ENCODE measurements around the gene ZNF652. TPM values are rescaled to one million over a fixed set of nuclear protein-coding genes. Genes with fewer than 3 reads are reported as not detected.
"Not testable (repeated sequence)": the region's sequence is repeated elsewhere in the genome, so short reads cannot be mapped to it uniquely, and the experiment has no call there.

ZNF652 gene
- polyA plus RNA-seq, 5 donors, result 24.3 to 30.4 (median 28.9) TPM

GRCh38 chr17:49269356-49269755 is 92.7 kb downstream of the ZNF652 start:
- DNase-seq, result no peak

- DNase-seq, result no peak
These were observed 94.1 kb downstream of the ZNF652 start for GRCh38 chr17:49267912-49268311.

- no peak for DNase-seq
These were observed 95.8 kb downstream of the ZNF652 start for GRCh38 chr17:49266233-49266632.

- DNase-seq, result not testable (repeated sequence)
These were observed 100.5 kb downstream of the ZNF652 start for GRCh38 chr17:49261540-49261939.

- DNase-seq, result no peak
These were observed 101.2 kb downstream of the ZNF652 start for GRCh38 chr17:49260817-49261291.

- peak; percentile 29 to 32 for DNase-seq
These were observed 101.8 kb downstream of the ZNF652 start for GRCh38 chr17:49260011-49260816.

GRCh38 chr17:49259663-49260010 is 102.4 kb downstream of the ZNF652 start:
- DNase-seq, result no peak

GRCh38 chr17:49258394-49258793 is 103.7 kb downstream of the ZNF652 start:
- DNase-seq, result no peak

- no peak for DNase-seq
These were observed 106.9 kb downstream of the ZNF652 start for GRCh38 chr17:49255125-49255524.

- DNase-seq, result no peak
These were observed 108.0 kb downstream of the ZNF652 start for GRCh38 chr17:49254066-49254465.

- no peak for DNase-seq
These were observed 109.8 kb downstream of the ZNF652 start for GRCh38 chr17:49252148-49252695.

GRCh38 chr17:49249890-49250522 is 112.0 kb downstream of the ZNF652 start:
- no peak for DNase-seq

GRCh38 chr17:49249292-49249794 is 112.7 kb downstream of the ZNF652 start:
- DNase-seq, result peak; percentile 14 to 17

GRCh38 chr17:49247944-49248343 is 114.1 kb downstream of the ZNF652 start:
- no peak for DNase-seq

- no peak for DNase-seq
These were observed 117.2 kb downstream of the ZNF652 start for GRCh38 chr17:49244839-49245238.

Other genes with a start within 250 kb of the ZNF652 start
- gene B4GALNT2, start 229.5 kb downstream of the ZNF652 start, polyA plus RNA-seq (ENCODE audit: insufficient read depth in 1 of 5, insufficient read length in 5 of 5, low replicate concordance in 1 of 5), result under 1 TPM; 0.41 to 0.76 (median 0.72) TPM
- 1 to 10 TPM; 2.9 to 3.4 (median 3.1) TPM for gene GNGT2, start 151.7 kb downstream of the ZNF652 start, polyA plus RNA-seq (ENCODE audit: insufficient read depth in 1 of 5, insufficient read length in 5 of 5, low replicate concordance in 1 of 5)
- gene ABI3, start 151.5 kb downstream of the ZNF652 start, polyA plus RNA-seq (ENCODE audit: insufficient read depth in 1 of 5, insufficient read length in 5 of 5, low replicate concordance in 1 of 5), result 10 to 100 TPM in 1 of 5 donors, 1 to 10 TPM in 4; 6.0 to 12.2 (median 8.0) TPM
- gene PHOSPHO1, start 131.5 kb downstream of the ZNF652 start, polyA plus RNA-seq (ENCODE audit: insufficient read depth in 1 of 5, insufficient read length in 5 of 5, low replicate concordance in 1 of 5), result 1 to 10 TPM; 2.8 to 6.2 (median 4.2) TPM
- 100 to 1,000 TPM; 164 to 189 (median 167) TPM for gene PHB1, start 52.6 kb upstream of the ZNF652 start, polyA plus RNA-seq (ENCODE audit: insufficient read depth in 1 of 5, insufficient read length in 5 of 5, low replicate concordance in 1 of 5)
- gene NGFR, start 133.0 kb upstream of the ZNF652 start, polyA plus RNA-seq (ENCODE audit: insufficient read depth in 1 of 5, insufficient read length in 5 of 5, low replicate concordance in 1 of 5), result 10 to 100 TPM in 3 of 5 donors, 1 to 10 TPM in 2; 8.1 to 22.2 (median 10.5) TPM
- gene NXPH3, start 213.6 kb upstream of the ZNF652 start, polyA plus RNA-seq (ENCODE audit: insufficient read depth in 1 of 5, insufficient read length in 5 of 5, low replicate concordance in 1 of 5), result 1 to 10 TPM in 3 of 5 donors, under 1 TPM in 2; 0.84 to 1.8 (median 1.2) TPM